ENCODE data around the gene C22orf23. TPM values are rescaled to one million over a fixed set of nuclear protein-coding genes. Genes with fewer than 3 reads are reported as not detected.
A peak's percentile ranks its signal among the peaks of the same experiment; 100 is the strongest.

Gene C22orf23
- total and polyA plus RNA-seq, 4 donors, result 0.18 TPM; not detected in 3

DNA sequence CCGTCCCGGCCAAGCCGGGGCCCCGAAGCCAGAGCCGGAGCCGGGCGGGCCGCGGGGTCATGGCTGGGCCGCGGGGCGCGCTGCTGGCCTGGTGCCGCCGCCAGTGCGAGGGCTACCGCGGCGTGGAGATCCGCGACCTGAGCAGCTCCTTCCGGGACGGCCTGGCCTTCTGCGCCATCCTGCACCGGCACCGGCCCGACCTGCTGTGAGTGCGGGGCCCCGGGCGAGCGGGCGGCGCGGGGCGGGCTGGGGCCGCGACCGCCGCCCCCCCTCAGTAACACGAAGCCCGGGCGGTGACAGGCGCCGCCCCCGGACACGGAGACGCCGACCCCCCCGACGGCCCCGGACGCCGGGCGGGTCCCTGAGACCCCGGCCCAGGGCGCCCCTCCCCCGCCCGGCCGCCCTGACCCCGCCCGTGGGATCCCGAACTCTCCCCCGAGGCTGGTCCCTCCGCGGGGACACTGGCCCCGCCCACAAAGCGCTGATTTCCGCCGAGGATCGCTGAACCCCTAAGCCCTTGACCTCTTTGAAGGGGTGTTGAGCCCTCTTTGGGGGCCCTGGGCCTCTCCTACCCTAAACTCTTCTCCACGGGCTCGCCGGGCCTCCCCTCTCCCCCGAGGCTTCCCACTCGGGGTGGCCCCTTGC lies 46.9 kb downstream of the C22orf23 start:
- H3K4me3 ChIP-seq (ENCODE audit: low read length in 2 of 2), result peak overlapping the region; percentile 67 to 85
- peak in 1 of 2 donors; percentile 80 for DNase-seq
- no peaks in the 10 kb centered on the region for H3K9me3 ChIP-seq (ENCODE audit: control insufficient read depth, low read length)
- intact Hi-C loops (cut with DNase I), result no loop called here
- H3K36me3 ChIP-seq (ENCODE audit: control insufficient read depth in 1 of 2, insufficient read depth in 2 of 2, low read length in 1 of 2), result no peaks in the 10 kb centered on the region
- 1% methylated on average over 45 to 75 of the region's 75 CpGs for WGBS, 2 donors
- peak overlapping the region in 1 of 2 donors; percentile 46 for H3K27ac ChIP-seq (ENCODE audit: low read depth in 1 of 2, low read length in 2 of 2)
- no peaks in the 10 kb centered on the region for H3K4me1 ChIP-seq (ENCODE audit: control insufficient read depth in 1 of 2, insufficient read depth in 2 of 2, low read length in 2 of 2)
- ATAC-seq (ENCODE audit: low FRiP score), result no peak
- no peaks in the 10 kb centered on the region for H3K27me3 ChIP-seq (ENCODE audit: control insufficient read depth in 1 of 2, insufficient read depth in 2 of 2, low read length in 1 of 2)

- no peaks in the 10 kb centered on the region for H3K36me3 ChIP-seq (ENCODE audit: control insufficient read depth in 1 of 2, insufficient read depth in 2 of 2, low read length in 1 of 2)
- intact Hi-C loops (cut with DNase I), result no loop called here
- WGBS, 2 donors, result 5 to 9% methylated on average over 47 to 90 of the region's 90 CpGs
- no peaks in the 10 kb centered on the region for H3K9me3 ChIP-seq (ENCODE audit: control insufficient read depth, low read length)
- peak within 1 kb of the TSS in 1 of 2 donors; percentile 46 for H3K27ac ChIP-seq (ENCODE audit: low read depth in 1 of 2, low read length in 2 of 2)
- no peaks in the 10 kb centered on the region for H3K27me3 ChIP-seq (ENCODE audit: control insufficient read depth in 1 of 2, insufficient read depth in 2 of 2, low read length in 1 of 2)
- DNase-seq (peak; percentile 73 to 90), ATAC-seq (ENCODE audit: low FRiP score) (peak; percentile 81)
- H3K4me1 ChIP-seq (ENCODE audit: control insufficient read depth in 1 of 2, insufficient read depth in 2 of 2, low read length in 2 of 2), result no peaks in the 10 kb centered on the region
- peak within 1 kb of the TSS; percentile 67 to 85 for H3K4me3 ChIP-seq (ENCODE audit: low read length in 2 of 2)
These were observed 47.7 kb downstream of the C22orf23 start, which contains the start of gene MICALL1 for GRCh38 chr22:37905534-37906363. MICALL1 (plus strand) TSS chr22:37906297; CDS start chr22:37906423, 126 bp downstream.

DNA sequence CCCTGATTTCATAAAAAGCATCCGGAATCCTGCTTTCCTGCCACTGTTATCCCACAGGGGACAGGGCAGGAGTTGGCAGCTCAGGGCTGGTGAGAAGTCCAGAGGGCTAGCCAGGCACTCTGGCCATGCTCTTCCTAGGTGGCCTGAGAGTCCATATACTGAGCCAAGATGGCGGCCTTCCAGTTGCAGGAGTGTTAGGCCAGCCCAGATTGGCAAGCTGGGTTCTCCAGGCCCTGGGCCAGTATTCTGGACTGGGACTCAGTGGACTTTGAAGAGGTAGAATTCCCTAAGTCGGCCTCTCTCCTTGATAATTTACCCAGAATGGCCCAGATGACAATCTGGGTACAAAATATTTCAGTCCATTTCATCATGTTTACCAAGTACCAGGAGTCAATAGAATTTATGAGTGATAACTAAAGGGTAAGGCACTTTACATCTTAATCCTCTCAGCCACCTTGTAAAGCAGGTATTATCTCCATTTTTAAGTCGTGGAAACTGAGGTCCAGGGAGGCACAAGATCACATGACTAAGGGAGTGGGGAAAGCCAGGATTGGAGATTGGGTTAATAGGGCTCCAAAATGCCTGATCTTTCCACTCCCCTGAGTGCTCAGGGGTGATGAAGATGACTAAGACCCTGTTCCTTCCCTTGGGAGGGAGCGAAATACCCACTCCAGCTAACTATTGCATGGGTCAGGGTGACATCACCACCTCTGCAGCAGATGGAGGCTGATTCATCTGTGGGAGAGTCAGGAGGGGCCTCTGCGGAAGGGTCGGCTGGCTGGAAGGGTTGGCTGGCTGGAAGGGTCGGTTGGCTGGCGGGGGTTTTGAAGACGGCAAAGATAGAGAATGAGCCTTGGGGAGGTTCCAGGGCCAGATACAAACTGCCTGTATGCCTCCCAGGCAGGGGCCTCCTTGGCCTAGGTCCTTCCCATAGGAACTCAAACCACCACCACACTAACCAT lies 48.5 kb downstream of the C22orf23 start:
- Histone ChIP-seq H3K9me3 (ENCODE audit: control insufficient read depth, low read length) (no peaks in the 10 kb centered on the region), H3K36me3 (ENCODE audit: control insufficient read depth in 1 of 2, insufficient read depth in 2 of 2, low read length in 1 of 2) (no peaks in the 10 kb centered on the region), H3K4me1 (ENCODE audit: control insufficient read depth in 1 of 2, insufficient read depth in 2 of 2, low read length in 2 of 2) (no peaks in the 10 kb centered on the region), H3K27me3 (ENCODE audit: control insufficient read depth in 1 of 2, insufficient read depth in 2 of 2, low read length in 1 of 2) (no peaks in the 10 kb centered on the region), H3K27ac (ENCODE audit: low read depth in 1 of 2, low read length in 2 of 2) (peak overlapping the region in 1 of 2 donors; percentile 25), H3K4me3 (ENCODE audit: low read length in 2 of 2) (no peak overlapping the region)
- peak; percentile 83 to 92 for DNase-seq
- WGBS, 2 donors, result 28 to 32% methylated on average over 10 of the region's 10 CpGs
- intact Hi-C loops (cut with DNase I), result no loop called here
- peak; percentile 78 for ATAC-seq (ENCODE audit: low FRiP score)

DNA sequence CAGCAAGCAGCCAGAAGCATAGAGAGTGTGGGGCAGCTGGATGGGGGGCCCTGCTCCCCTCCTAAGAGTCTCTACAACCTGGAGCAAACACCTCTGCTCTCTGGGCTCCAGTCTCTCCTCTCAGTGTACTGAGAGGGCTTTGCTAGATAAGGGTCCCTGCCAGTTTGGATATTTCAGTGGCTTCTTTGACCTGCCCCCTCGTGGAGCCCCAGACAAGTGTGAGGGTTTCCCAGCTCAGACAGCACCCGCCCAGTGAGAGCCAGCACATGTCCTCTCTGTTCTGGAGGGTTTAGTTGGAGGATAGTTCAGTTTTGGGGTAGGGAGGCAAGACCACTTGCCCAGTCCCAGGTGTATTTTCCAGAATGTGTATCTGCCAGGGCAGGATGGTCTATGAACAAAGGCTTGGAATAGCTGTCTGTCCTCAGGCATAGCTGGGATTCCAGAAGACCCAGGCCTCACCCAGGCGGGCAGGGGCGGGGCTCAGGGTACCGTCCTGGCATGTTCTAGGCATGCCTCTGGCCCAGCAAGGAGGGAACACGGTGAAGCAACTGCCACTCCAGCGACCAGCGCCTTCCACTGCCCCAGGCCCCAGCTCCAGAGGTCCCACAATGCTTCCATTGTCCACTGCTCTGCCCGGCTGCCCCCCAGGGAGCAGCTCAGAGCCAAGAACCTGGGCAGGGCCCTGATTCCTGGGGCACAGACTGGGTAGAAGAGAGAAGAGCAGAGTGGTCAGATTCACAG lies 54.8 kb downstream of the C22orf23 start:
- H3K27ac ChIP-seq (ENCODE audit: low read depth in 1 of 2, low read length in 2 of 2), result no peak overlapping the region
- H3K27me3 ChIP-seq (ENCODE audit: control insufficient read depth in 1 of 2, insufficient read depth in 2 of 2, low read length in 1 of 2), result no peaks in the 10 kb centered on the region
- no peaks in the 10 kb centered on the region for H3K36me3 ChIP-seq (ENCODE audit: control insufficient read depth in 1 of 2, insufficient read depth in 2 of 2, low read length in 1 of 2)
- H3K9me3 ChIP-seq (ENCODE audit: control insufficient read depth, low read length), result no peaks in the 10 kb centered on the region
- DNase-seq (no peak), ATAC-seq (ENCODE audit: low FRiP score) (no peak)
- intact Hi-C loops (cut with DNase I), result no loop called here
- 77 to 82% methylated on average over 9 of the region's 9 CpGs for WGBS, 2 donors
- no peaks in the 10 kb centered on the region for H3K4me1 ChIP-seq (ENCODE audit: control insufficient read depth in 1 of 2, insufficient read depth in 2 of 2, low read length in 2 of 2)
- no peak overlapping the region for H3K4me3 ChIP-seq (ENCODE audit: low read length in 2 of 2)

DNA sequence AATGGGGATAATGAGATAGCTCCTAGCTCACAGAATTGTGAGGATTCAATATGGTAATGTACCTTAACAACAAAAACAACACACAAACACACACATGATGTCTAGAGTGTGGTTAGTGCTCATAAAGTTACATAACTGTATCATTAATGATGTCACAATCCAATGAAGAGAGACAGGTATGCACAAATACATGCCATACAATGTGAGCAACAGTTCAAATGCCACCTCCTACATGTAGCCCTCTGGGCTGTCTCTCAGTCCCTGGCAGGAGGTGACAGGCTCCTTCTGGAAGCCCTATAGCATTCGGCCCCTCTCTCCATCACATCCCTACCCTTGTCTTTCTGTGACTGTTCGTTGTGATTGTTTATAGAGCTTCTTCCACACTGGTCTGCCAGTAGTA lies 55.6 kb downstream of the C22orf23 start:
- DNase-seq (no peak), ATAC-seq (ENCODE audit: low FRiP score) (no peak)
- 93 to 95% methylated on average over 2 of the region's 2 CpGs for WGBS, 2 donors
- no peaks in the 10 kb centered on the region for H3K9me3 ChIP-seq (ENCODE audit: control insufficient read depth, low read length)
- intact Hi-C loops (cut with DNase I), result no loop called here
- H3K36me3 ChIP-seq (ENCODE audit: control insufficient read depth in 1 of 2, insufficient read depth in 2 of 2, low read length in 1 of 2), result no peaks in the 10 kb centered on the region
- H3K27me3 ChIP-seq (ENCODE audit: control insufficient read depth in 1 of 2, insufficient read depth in 2 of 2, low read length in 1 of 2), result no peaks in the 10 kb centered on the region
- H3K4me1 ChIP-seq (ENCODE audit: control insufficient read depth in 1 of 2, insufficient read depth in 2 of 2, low read length in 2 of 2), result no peaks in the 10 kb centered on the region
- no peak overlapping the region for H3K4me3 ChIP-seq (ENCODE audit: low read length in 2 of 2)
- no peak overlapping the region for H3K27ac ChIP-seq (ENCODE audit: low read depth in 1 of 2, low read length in 2 of 2)

- no peaks in the 10 kb centered on the region for H3K36me3 ChIP-seq (ENCODE audit: control insufficient read depth in 1 of 2, insufficient read depth in 2 of 2, low read length in 1 of 2)
- H3K4me3 ChIP-seq (ENCODE audit: low read length in 2 of 2), result no peak overlapping the region
- DNase-seq (no peak), ATAC-seq (ENCODE audit: low FRiP score) (no peak)
- no peaks in the 10 kb centered on the region for H3K4me1 ChIP-seq (ENCODE audit: control insufficient read depth in 1 of 2, insufficient read depth in 2 of 2, low read length in 2 of 2)
- H3K27me3 ChIP-seq (ENCODE audit: control insufficient read depth in 1 of 2, insufficient read depth in 2 of 2, low read length in 1 of 2), result no peaks in the 10 kb centered on the region
- intact Hi-C loops (cut with DNase I), result no loop called here
- H3K27ac ChIP-seq (ENCODE audit: low read depth in 1 of 2, low read length in 2 of 2), result no peak overlapping the region
- WGBS, 2 donors, result 71 to 87% methylated on average over 3 of the region's 3 CpGs
- H3K9me3 ChIP-seq (ENCODE audit: control insufficient read depth, low read length), result no peaks in the 10 kb centered on the region
These were observed 56.5 kb downstream of the C22orf23 start for GRCh38 chr22:37896939-37897338.

DNA sequence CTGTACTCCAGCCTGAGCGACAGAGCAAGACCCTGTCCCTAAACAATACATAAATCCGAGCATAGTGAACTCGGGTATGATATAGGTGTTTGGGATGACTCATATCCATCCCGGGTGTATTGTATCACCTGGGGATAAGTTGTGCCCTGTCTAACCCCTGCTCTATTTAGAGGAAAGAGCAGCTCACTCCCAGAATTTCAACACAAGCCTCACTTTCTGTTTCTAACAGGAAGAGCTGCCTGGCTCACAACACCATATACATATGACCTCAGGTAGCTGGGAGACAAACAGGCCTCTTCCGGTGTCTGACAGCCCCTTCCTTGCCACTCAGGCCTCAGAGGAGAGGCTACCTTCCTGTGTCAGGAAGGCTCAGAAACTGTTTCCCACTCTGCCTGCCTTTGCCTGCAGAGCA lies 57.2 kb downstream of the C22orf23 start:
- H3K27ac ChIP-seq (ENCODE audit: low read depth in 1 of 2, low read length in 2 of 2), result no peak overlapping the region
- H3K36me3 ChIP-seq (ENCODE audit: control insufficient read depth in 1 of 2, insufficient read depth in 2 of 2, low read length in 1 of 2), result no peaks in the 10 kb centered on the region
- no peaks in the 10 kb centered on the region for H3K9me3 ChIP-seq (ENCODE audit: control insufficient read depth, low read length)
- H3K4me3 ChIP-seq (ENCODE audit: low read length in 2 of 2), result no peak overlapping the region
- H3K27me3 ChIP-seq (ENCODE audit: control insufficient read depth in 1 of 2, insufficient read depth in 2 of 2, low read length in 1 of 2), result no peaks in the 10 kb centered on the region
- WGBS, 2 donors, result 82 to 84% methylated on average over 5 of the region's 5 CpGs
- H3K4me1 ChIP-seq (ENCODE audit: control insufficient read depth in 1 of 2, insufficient read depth in 2 of 2, low read length in 2 of 2), result no peaks in the 10 kb centered on the region
- DNase-seq (no peak), ATAC-seq (ENCODE audit: low FRiP score) (no peak)
- intact Hi-C loops (cut with DNase I), result no loop called here
